Trophoblast cell (in vitro differentiated cells and primary cell): ENCODE measurements around the gene LCE2D.
A peak's percentile ranks its signal among the peaks of the same experiment; 100 is the strongest.
"Not testable (repeated sequence)": the region's sequence is repeated elsewhere in the genome, so short reads cannot be mapped to it uniquely, and the experiment has no call there.

ENCODE experiments used
- DNase-seq, 2 donors: peaks; one replicate each; pipeline ENCODE4 v3.0.0-alpha.2; 2016
- H2AFZ ChIP-seq: 2 replicates; pipeline ENCODE4 v1.6.1; 2013; ENCODE audit warnings: low read length, moderate library complexity, mild to moderate bottlenecking; ENCODE audit not compliant: insufficient read depth, poor library complexity
- H2AK5ac ChIP-seq: 2 replicates; pipeline ENCODE4 v1.6.1; 2013; ENCODE audit warnings: mild to moderate bottlenecking, low read length
- H2BK120ac ChIP-seq: 2 replicates; pipeline ENCODE4 v1.6.1; 2013; ENCODE audit warnings: low read length, mild to moderate bottlenecking, moderate library complexity; ENCODE audit not compliant: insufficient read depth, poor library complexity
- H2BK12ac ChIP-seq: 2 replicates; pipeline ENCODE4 v1.6.1; 2013; ENCODE audit warnings: mild to moderate bottlenecking, low read length, moderate library complexity
- H2BK5ac ChIP-seq: 2 replicates; pipeline ENCODE4 v1.6.1; 2013; ENCODE audit warnings: low read length, low read depth, moderate library complexity, mild to moderate bottlenecking; ENCODE audit not compliant: poor library complexity
- H3K14ac ChIP-seq: 2 replicates; pipeline ENCODE4 v1.6.1; 2013; ENCODE audit warnings: mild to moderate bottlenecking, low read length
- H3K18ac ChIP-seq: 2 replicates; pipeline ENCODE4 v1.6.1; 2013; ENCODE audit warnings: mild to moderate bottlenecking, low read length
- H3K23ac ChIP-seq: 2 replicates; pipeline ENCODE4 v1.6.1; 2013; ENCODE audit warnings: low read length
- H3K27ac ChIP-seq: 2 replicates; pipeline ENCODE4 v1.5.1; 2013; ENCODE audit warnings: low read depth, mild to moderate bottlenecking, inconsistent platforms, low read length, moderate library complexity
- H3K27me3 ChIP-seq: 2 replicates; pipeline ENCODE4 v1.6.1; 2013; ENCODE audit warnings: inconsistent platforms, mild to moderate bottlenecking, low read length, moderate library complexity; ENCODE audit not compliant: insufficient read depth
- H3K36me3 ChIP-seq, 2 experiments: 1 replicate in 1 of 2; 2 replicates in 1 of 2; pipeline ENCODE4 v1.6.1; 2013; ENCODE audit warnings: low read length in 2 of 2, mild to moderate bottlenecking in 2 of 2, moderate library complexity in 1 of 2; ENCODE audit not compliant: insufficient read depth in 2 of 2, control insufficient read depth in 1 of 2
- H3K4ac ChIP-seq: 2 replicates; pipeline ENCODE4 v1.6.1; 2013; ENCODE audit warnings: low read depth, mild to moderate bottlenecking, low read length, moderate library complexity
- H3K4me1 ChIP-seq, 2 experiments: 1 replicate in 1 of 2; 2 replicates in 1 of 2; pipeline ENCODE4 v1.6.1; 2013; ENCODE audit warnings: low read length in 2 of 2, mild to moderate bottlenecking in 2 of 2, moderate library complexity in 1 of 2; ENCODE audit not compliant: insufficient read depth in 2 of 2, control insufficient read depth in 1 of 2
- H3K4me2 ChIP-seq: 2 replicates; pipeline ENCODE4 v1.6.1; 2013; ENCODE audit warnings: inconsistent platforms, mild to moderate bottlenecking, low read length, moderate library complexity
- H3K4me3 ChIP-seq: 2 replicates; pipeline ENCODE4 v1.5.1; 2013; ENCODE audit warnings: mild to moderate bottlenecking, low read depth, low read length, inconsistent platforms
- H3K79me1 ChIP-seq: one replicate; pipeline ENCODE4 v1.6.1; 2013; ENCODE audit warnings: low read length
- H3K79me2 ChIP-seq: 2 replicates; pipeline ENCODE4 v1.6.1; 2013; ENCODE audit warnings: low read length, mild to moderate bottlenecking; ENCODE audit not compliant: control insufficient read depth, insufficient read depth, poor library complexity
- H3K9ac ChIP-seq: 2 replicates; pipeline ENCODE4 v1.6.1; 2013; ENCODE audit warnings: mild to moderate bottlenecking, low read length
- H3K9me3 ChIP-seq: 2 replicates; pipeline ENCODE4 v1.6.1; 2013; ENCODE audit warnings: low read depth, mild to moderate bottlenecking, control low read depth, inconsistent platforms, low read length; ENCODE audit not compliant: insufficient read depth
- H4K12ac ChIP-seq: 2 replicates; pipeline ENCODE4 v1.6.1; 2013; ENCODE audit warnings: low read depth, mild to moderate bottlenecking, low read length, moderate library complexity
- H4K8ac ChIP-seq: 2 replicates; pipeline ENCODE4 v1.6.1; 2013; ENCODE audit warnings: low read depth, mild to moderate bottlenecking, low read length, moderate library complexity
- H4K91ac ChIP-seq: one replicate; pipeline ENCODE4 v1.6.1; 2013; ENCODE audit warnings: low read depth, mild to moderate bottlenecking, low read length, moderate library complexity
- WGBS: extraction: QIAGEN DNeasy Blood & Tissue Kit; methylation state at CpG from one replicate; pipeline ENCODE4 v1.1.7; 2013; ENCODE audit warnings: missing lambda C conversion rate; ENCODE audit not compliant: insufficient read length, insufficient coverage; ENCODE audit errors: extremely low coverage; 5-methylcytosine and 5-hydroxymethylcytosine counted together

The LCE2D gene

DNA sequence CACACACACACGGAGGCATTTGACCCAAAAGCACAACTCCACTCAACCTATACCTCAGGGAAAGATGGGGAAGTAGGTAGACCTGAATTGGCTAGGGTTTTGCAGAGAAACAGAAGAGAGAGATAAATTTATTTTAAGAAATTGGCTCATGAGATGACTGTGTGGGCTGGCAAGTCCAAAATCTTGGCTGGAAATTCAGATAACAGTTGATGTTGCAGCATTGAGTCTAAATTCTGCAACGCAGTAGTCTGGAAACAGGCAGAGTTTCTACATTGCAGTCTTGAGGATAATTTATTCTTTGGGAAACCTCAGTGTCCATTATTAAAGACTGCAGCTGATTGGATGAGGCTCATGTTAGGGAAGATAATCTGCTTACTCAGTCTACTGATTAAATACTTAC, 18.4 kb downstream of the LCE2D start:
- Histone ChIP-seq H3K36me3 (no peaks in the 10 kb centered on the region), H4K8ac (no peak overlapping the region), H4K91ac (no peak overlapping the region), H3K79me1 (no peaks in the 10 kb centered on the region), H3K9me3 (peaks cover 17% of the 10 kb centered on the region), H2BK120ac (no peak overlapping the region), H3K4me2 (no peak overlapping the region), H3K4me3 (no peak overlapping the region), H3K79me2 (no peaks in the 10 kb centered on the region), H3K9ac (no peak overlapping the region), H2AFZ (no peak overlapping the region), H2BK12ac (no peak overlapping the region), H2BK5ac (no peak overlapping the region), H3K23ac (no peak overlapping the region), H3K27me3 (no peaks in the 10 kb centered on the region), H2AK5ac (no peak overlapping the region), H3K18ac (no peak overlapping the region), H3K27ac (no peak overlapping the region), H4K12ac (no peak overlapping the region), H3K14ac (no peak overlapping the region), H3K4ac (no peak overlapping the region), H3K4me1 (no peaks in the 10 kb centered on the region)
- DNase-seq, result no peak
- WGBS, result no CpG with 5 or more reads among the region's 2 CpGs

DNA sequence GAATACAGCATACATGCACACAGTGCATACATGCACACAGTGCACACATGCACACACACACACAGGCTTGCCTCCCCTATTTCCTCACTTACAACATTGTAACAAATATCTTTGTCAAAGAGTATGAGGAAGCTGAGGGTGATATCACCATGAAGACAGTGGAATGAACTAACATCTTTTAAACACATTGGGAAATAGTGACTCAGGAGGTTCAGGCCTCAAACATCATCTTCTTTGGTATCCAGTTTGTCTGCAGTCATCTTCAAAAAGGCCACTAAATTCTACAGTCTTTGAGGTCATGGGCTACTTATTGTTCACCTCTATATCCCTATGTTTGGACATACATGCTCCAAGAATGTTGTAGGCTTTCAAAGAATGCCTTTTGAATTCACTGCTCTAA, 20.7 kb downstream of the LCE2D start:
- Histone ChIP-seq H3K79me2 (no peaks in the 10 kb centered on the region), H2BK5ac (no peak overlapping the region)
- DNase-seq, result peak in 1 of 2 donors; percentile 66

DNA sequence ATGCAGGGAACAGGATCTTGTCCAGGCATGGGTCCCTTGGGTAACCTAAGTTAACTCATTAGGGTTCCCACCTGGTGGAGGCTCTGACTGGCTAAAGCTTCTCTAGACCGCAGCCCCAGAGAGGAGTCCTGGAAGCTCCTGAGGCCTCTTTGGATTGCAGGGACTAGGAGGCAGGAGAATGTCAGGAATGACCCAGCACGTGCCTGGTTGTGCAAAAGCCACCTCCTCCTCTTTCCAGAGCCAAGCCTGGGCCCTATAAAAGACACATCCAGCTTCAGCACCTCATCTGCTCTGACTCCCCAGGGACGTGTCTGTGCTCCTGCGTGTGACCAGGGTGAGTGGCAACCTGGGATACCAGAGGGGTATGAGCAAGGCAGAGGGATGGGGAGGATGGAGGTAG, 22.6 kb downstream of the LCE2D start, which contains the start of gene LCE2B:
Gene LCE2B (plus strand): TSS at position 301 of the 400 bp plus-strand sequence. CDS start 721 bp downstream, outside the sequence.
- not testable (repeated sequence) for H3K4me3 ChIP-seq, H3K4ac ChIP-seq, H3K4me1 ChIP-seq, H3K9ac ChIP-seq, H2AK5ac ChIP-seq, H4K12ac ChIP-seq, H3K27ac ChIP-seq, H2AFZ ChIP-seq, H2BK12ac ChIP-seq, H2BK5ac ChIP-seq, H3K36me3 ChIP-seq, H3K4me2 ChIP-seq, H4K8ac ChIP-seq, H3K27me3 ChIP-seq, H3K9me3 ChIP-seq, H3K23ac ChIP-seq, H3K14ac ChIP-seq, H3K79me1 ChIP-seq, H3K79me2 ChIP-seq, H3K18ac ChIP-seq, H4K91ac ChIP-seq, H2BK120ac ChIP-seq
- WGBS, result no CpG with 5 or more reads among the region's 4 CpGs
- peak in 1 of 2 donors; percentile 30 for DNase-seq

More for the DNA sequence above, 20.7 kb downstream of the LCE2D start:
- Histone ChIP-seq H3K14ac (no peak overlapping the region), H4K91ac (no peak overlapping the region), H2BK120ac (no peak overlapping the region), H3K4me1 (no peaks in the 10 kb centered on the region), H4K8ac (no peak overlapping the region), H4K12ac (no peak overlapping the region), H3K4me3 (no peak overlapping the region), H3K18ac (no peak overlapping the region), H3K23ac (no peak overlapping the region), H2AFZ (no peak overlapping the region), H3K27ac (no peak overlapping the region), H3K4ac (no peak overlapping the region), H3K4me2 (no peak overlapping the region), H3K36me3 (no peaks in the 10 kb centered on the region), H3K79me1 (no peaks in the 10 kb centered on the region), H3K9ac (no peak overlapping the region), H2AK5ac (no peak overlapping the region), H3K27me3 (no peaks in the 10 kb centered on the region), H2BK12ac (no peak overlapping the region), H3K9me3 (peaks cover 8% of the 10 kb centered on the region)

DNA sequence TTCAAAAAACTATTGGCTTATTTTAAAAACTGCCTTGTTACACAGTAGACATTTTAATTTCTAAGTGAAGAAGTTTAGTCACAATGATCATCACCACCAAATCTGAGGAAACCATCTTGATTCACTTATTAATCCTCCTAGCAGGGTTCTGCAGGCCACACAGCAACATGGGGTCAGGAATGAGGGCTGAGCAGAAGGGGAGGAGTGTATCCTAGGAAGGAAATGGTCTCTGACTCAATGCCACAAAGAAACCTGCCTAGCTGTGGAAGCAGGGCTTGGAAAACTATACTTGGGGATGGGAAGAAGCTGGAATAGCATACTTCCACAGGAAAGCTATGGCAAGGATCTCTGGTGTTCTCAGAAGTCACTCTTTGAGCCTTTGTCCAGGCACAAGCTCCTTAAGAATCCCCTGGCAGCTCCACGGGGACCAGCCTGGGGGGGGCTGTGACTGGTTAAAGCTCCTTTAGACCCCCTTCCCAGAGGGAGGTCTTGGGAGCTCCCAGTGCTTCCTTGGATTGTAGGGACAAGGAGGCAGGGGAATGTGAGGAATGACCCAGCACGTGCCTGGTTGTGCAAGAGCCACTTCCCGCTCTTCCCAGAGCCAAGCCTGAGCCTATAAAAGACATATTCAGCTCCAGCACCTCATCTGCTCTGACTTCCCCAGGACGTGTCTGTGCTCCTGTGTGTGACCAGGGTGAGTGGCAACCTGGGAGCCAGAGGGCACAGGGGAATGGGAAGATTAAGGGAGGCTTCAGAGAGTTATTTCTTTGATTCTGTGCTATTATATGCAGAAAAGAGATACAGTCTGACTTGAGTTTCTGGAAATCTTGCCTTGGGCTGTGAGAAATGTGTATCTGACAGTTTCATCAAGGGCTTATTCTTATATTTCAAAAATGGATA, 34.8 kb downstream of the LCE2D start, which contains the start of gene LCE2A:
Gene LCE2A (plus strand): TSS at position 645 of the 900 bp plus-strand sequence. CDS start 557 bp downstream, outside the sequence.
- Histone ChIP-seq H2AK5ac (no peak within 1 kb of the TSS), H3K79me2 (no peaks in the 10 kb centered on the region), H3K18ac (no peak within 1 kb of the TSS), H3K9me3 (peaks cover 20% of the 10 kb centered on the region), H4K12ac (no peak within 1 kb of the TSS), H3K9ac (no peak within 1 kb of the TSS), H3K4me1 (no peaks in the 10 kb centered on the region), H3K14ac (no peak within 1 kb of the TSS), H2BK120ac (no peak within 1 kb of the TSS), H4K91ac (no peak within 1 kb of the TSS), H3K4ac (no peak within 1 kb of the TSS), H3K27ac (no peak within 1 kb of the TSS), H4K8ac (no peak within 1 kb of the TSS), H2AFZ (no peak within 1 kb of the TSS), H3K4me2 (no peak within 1 kb of the TSS), H3K36me3 (no peaks in the 10 kb centered on the region), H3K23ac (no peak within 1 kb of the TSS), H2BK5ac (no peak within 1 kb of the TSS), H2BK12ac (no peak within 1 kb of the TSS), H3K79me1 (no peaks in the 10 kb centered on the region), H3K27me3 (no peaks in the 10 kb centered on the region), H3K4me3 (no peak within 1 kb of the TSS)
- DNase-seq, result peak; percentile 24 to 46
- WGBS, result no CpG with 5 or more reads among the region's 4 CpGs
